CD4-positive, alpha-beta T cell treated with Interleukin-4 for 4 hours (primary cell): ENCODE data around the gene TIMM29.
"Not testable (repeated sequence)": the region's sequence is repeated elsewhere in the genome, so short reads cannot be mapped to it uniquely, and the experiment has no call there.

ENCODE experiments used
- DNase-seq: peaks from one replicate; pipeline ENCODE4 v3.0.0-alpha.2; 2020

The TIMM29 gene

GRCh38 chr19:10946958-10947657, 18.5 kb downstream of the TIMM29 start:
- no peak for DNase-seq

DNA sequence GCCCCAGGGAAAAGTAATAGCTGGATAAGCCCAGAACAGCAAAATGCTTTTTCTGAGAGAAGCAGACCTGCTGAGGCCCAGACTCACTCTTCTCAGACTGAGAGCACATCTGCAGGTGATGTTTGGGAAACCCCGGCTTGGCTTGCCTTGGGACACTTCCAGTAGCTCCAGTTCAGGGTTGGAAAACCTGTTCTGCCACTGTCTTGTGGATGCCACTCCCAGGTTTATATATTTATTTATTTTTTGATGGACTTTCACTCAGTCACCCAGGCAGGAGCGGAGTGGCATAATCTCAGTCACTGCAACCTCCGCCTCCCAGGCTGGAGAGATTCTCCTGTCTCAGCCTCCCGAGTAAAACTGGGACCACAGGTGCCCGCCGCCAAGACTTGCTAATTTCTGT, 24.2 kb downstream of the TIMM29 start:
- DNase-seq = no peak

DNA sequence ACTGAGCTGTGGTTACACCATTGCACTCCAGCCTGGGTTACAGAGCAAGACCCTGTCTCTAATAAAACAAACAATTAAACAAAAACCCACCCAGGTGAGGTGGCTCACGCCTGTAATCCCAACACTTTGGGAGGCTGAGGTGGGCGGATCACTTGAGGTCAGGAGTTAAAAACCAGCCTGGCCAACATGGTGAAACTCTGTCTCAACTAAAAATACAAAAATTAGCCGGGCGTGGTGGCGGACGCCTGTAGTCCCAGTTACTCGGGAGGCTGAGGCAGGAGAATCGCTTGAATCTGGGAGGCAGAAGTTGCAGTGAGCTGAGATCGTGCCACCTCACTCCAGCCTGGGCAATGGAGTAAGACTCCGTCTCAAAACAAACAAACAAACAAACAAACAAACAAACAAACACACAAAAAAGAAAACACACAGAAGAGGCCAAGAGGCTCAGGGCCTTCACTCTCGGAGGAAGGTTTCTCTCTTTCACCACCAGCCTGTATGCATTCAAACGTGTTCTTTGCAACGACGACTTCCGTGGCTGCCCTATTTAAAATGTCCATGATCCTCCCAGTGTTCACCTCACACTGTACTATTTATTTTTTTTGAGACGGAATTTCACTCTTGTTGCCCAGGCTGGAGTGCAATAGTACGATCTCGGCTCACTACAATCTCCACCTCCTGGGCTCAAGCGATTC, 30.8 kb downstream of the TIMM29 start:
- not testable (repeated sequence) for DNase-seq

- DNase-seq = peak; percentile 96
Measured at GRCh38 chr19:10960314-10961072, 31.9 kb downstream of the TIMM29 start, which contains the start of gene SMARCA4. SMARCA4 (plus strand) TSS chr19:10961030; CDS start chr19:10984152, 23,122 bp downstream.

GRCh38 chr19:10961073-10961860, 32.7 kb downstream of the TIMM29 start:
- no peak for DNase-seq

DNA sequence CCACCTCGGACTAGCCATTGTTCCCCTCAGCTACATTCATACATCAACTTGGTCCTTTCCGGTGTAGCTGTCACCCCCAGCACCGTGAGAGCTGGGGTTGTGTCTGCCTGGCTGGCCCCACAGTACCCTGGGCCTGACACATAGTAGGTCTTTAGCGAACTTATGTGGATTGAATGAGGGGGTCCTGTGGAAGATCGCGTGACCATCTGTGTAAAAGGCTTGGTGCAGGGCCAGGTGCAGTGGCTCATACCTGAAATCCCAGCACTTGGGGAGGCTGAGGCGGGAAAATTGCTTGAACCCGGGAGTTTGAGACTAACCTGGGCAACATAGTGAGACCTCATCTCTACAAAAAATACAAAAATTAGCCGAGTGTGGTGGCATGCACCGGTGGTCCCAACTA, 34.3 kb downstream of the TIMM29 start:
- DNase-seq = no peak

- no peak for DNase-seq
Measured at GRCh38 chr19:10963865-10964264, 35.3 kb downstream of the TIMM29 start.

- DNase-seq = no peak
Measured at GRCh38 chr19:10964903-10965302, 36.3 kb downstream of the TIMM29 start.

DNA sequence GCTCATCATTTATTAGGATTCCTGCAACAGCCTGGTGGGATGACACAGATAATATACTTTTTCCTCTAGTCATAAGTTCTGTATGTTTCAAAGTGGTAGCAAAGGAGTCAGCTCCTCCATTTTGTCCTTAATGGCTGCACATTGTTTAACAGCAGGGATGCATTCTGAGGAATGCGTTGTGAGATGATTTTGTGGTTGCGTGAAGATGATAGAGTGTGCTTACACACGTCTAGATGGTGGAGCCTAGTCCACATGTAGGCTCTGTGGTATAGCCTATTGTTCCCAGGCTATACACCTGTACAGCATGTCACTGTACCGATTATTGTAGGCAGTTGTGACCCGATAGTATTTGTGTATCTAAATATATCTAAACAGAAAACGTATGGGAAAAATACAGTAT, 36.8 kb downstream of the TIMM29 start:
- no peak for DNase-seq

GRCh38 chr19:10966809-10967208, 38.2 kb downstream of the TIMM29 start:
- DNase-seq = no peak

GRCh38 chr19:10968527-10969135, 40.0 kb downstream of the TIMM29 start:
- DNase-seq = no peak

DNA sequence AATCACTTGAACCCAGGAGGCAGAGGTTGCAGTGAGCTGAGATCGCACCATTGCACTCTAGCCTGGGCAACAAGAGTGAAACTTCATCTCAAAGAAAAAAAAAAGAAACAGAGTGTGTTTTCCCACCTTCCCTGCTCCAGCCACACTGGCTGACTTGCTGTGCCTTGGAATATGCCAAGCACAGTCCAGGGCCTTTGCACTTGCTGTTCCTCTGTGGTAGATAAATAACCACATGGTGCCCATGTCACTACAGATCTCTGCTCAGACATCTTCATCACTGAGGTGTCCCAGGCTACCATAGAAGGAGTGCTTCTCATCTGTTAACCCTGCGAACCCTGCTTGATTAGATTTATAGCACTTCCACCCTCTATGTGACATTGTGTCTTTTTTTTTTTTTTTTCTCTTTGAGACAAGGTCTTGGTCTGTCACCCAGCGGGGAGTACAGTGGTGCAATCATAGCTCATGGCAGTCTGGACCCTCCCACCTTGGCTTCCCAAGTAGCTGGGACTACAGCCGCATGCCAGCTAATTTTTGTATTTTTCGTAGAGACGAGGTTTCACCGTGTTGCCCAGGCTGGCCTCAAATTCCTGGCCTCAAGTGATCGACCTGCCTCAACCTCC, 42.6 kb downstream of the TIMM29 start:
- no peak for DNase-seq

GRCh38 chr19:10975374-10976130, 46.9 kb downstream of the TIMM29 start:
- DNase-seq = no peak

GRCh38 chr19:10976131-10976892, 47.7 kb downstream of the TIMM29 start:
- no peak for DNase-seq

GRCh38 chr19:10977742-10978092, 49.1 kb downstream of the TIMM29 start:
- DNase-seq = no peak
